Tibial artery (tissue), 4 donors: Measurements from ENCODE around the gene GLOD4.

Experiments used
- DNase-seq, 2 donors: peaks; one replicate each; pipeline ENCODE4 v3.0.0-alpha.2; 2019
- H3K27ac ChIP-seq, 2 donors: fragments of 200-600 bp; sonication (generic) in 1 of 2; 1 replicate in 1 of 2; 2 replicates in 1 of 2; pipeline ENCODE4 v1.5.1; 2018 to 2019; ENCODE audit warnings: mild to moderate bottlenecking in 1 of 2
- H3K27me3 ChIP-seq, 2 donors: fragments of 200-600 bp; sonication (generic) in 1 of 2; one replicate each; pipeline versions ENCODE4 v1.5.1 to v1.6.0; 2016 to 2019
- H3K36me3 ChIP-seq, 3 donors: fragments of 200-600 bp; sonication (generic) in 2 of 3; one replicate each; pipeline ENCODE4 v1.5.1; 2016 to 2019; ENCODE audit warnings: mild to moderate bottlenecking in 2 of 3
- H3K4me1 ChIP-seq, 4 donors: fragments of 200-600 bp; sonication (generic) in 2 of 4; 1 replicate in 3 of 4; 2 replicates in 1 of 4; pipeline ENCODE4 v1.5.1; 2016 to 2019
- H3K4me3 ChIP-seq, 2 donors: fragments of 200-600 bp; sonication (generic) in 1 of 2; 1 replicate in 1 of 2; 2 replicates in 1 of 2; pipeline ENCODE4 v1.5.1; 2018 to 2019; ENCODE audit warnings: mild to moderate bottlenecking in 2 of 2
- H3K9me3 ChIP-seq, 3 donors: fragments of 200-600 bp; sonication (generic) in 1 of 3; one replicate each; pipeline ENCODE4 v1.5.1; 2016 to 2019
- intact Hi-C: fragments of 100-400 bp; cut with DNase I; formaldehyde crosslinking; loops from one replicate; pipeline ENCODE4 v1.15.0; 2023; ENCODE audit warnings: low total_unique reads
- TF ChIP-seq, protein P1 (sequence below), 2 experiments: fragments of 200-600 bp in 1 of 2; fragments of 450-650 bp in 1 of 2; IDR thresholded peaks; one replicate each; pipeline ENCODE4 v1.5.1; 2017 to 2019; ENCODE audit warnings: antibody characterized with exemption in 2 of 2, mild to moderate bottlenecking in 1 of 2, moderate library complexity in 1 of 2

GLOD4 gene

DNA sequence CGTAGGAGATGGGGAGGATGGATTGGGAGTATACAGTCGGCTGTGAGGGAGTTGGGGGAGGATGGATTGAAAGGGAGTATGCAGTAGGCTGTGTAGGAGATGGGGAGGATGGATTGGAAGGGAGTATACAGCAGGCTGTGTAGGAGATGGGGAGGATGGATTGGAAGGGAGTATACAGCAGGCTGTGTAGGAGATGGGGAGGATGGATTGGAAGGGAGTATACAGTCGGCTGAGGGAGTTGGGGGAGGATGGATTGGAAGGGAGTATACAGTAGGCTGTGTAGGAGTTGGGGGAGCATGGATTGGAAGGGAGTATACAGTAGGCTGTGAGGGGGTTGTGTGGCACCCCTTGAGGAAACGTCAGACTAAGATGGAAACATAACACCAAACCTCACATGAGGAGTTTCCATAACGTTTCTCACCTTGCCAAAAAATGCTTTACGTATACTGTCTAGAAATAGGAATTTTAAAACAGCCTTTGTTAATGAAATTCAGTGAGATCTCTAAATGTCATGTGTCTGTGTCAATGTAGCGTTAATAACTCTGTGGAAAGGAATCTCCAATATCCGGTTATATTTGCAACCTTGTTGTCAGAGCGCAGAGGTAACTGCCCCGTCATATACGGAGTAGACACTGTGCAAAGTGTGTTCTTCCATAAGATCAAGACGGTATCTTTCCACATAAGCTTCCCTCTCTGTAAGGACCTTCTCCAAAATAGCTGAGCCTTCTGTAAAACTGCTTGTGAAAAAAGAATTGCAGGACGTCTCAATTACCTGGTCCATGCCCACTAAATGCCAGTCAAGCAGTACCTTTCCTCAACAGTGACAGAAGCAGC is 61.2 kb downstream of the GLOD4 start:
- no peak overlapping the region for H3K27ac ChIP-seq
- no peaks in the 10 kb centered on the region for H3K36me3 ChIP-seq
- no peak overlapping the region for H3K4me3 ChIP-seq
- TF ChIP-seq, protein P1, sequence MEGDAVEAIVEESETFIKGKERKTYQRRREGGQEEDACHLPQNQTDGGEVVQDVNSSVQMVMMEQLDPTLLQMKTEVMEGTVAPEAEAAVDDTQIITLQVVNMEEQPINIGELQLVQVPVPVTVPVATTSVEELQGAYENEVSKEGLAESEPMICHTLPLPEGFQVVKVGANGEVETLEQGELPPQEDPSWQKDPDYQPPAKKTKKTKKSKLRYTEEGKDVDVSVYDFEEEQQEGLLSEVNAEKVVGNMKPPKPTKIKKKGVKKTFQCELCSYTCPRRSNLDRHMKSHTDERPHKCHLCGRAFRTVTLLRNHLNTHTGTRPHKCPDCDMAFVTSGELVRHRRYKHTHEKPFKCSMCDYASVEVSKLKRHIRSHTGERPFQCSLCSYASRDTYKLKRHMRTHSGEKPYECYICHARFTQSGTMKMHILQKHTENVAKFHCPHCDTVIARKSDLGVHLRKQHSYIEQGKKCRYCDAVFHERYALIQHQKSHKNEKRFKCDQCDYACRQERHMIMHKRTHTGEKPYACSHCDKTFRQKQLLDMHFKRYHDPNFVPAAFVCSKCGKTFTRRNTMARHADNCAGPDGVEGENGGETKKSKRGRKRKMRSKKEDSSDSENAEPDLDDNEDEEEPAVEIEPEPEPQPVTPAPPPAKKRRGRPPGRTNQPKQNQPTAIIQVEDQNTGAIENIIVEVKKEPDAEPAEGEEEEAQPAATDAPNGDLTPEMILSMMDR (IDR thresholded peaks at IDR 0.05) = no peak
- H3K27me3 ChIP-seq = no peaks in the 10 kb centered on the region
- intact Hi-C loops = no loop called here
- H3K4me1 ChIP-seq = peaks cover 0 to 10% (median 0%) of the 10 kb centered on the region in 4 donors
- no peaks in the 10 kb centered on the region for H3K9me3 ChIP-seq
- DNase-seq = no peak

DNA sequence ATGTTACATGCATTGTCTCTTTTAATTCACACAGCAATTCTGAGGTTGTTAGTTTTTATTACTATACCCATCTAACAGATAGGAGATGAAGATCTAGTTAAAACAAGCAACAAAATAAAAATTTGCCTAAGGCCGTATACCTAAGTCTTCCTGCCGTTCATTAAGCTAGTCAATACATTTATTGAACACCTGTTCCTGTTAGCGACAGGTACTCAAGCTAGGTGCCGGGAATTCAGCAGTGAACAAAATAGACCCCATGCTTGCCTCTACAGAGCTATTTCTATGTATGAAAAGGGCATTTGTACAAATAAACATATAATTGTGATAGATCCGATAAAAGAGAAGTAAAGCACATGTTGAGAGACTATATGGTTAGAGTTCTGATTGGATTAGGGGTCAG is 64.0 kb downstream of the GLOD4 start:
- no peaks in the 10 kb centered on the region for H3K9me3 ChIP-seq
- TF ChIP-seq, protein P1 (IDR thresholded peaks at IDR 0.05) = no peak
- H3K36me3 ChIP-seq = no peaks in the 10 kb centered on the region
- no peak for DNase-seq
- H3K4me1 ChIP-seq = peaks cover 0 to 26% (median 14%) of the 10 kb centered on the region in 4 donors
- intact Hi-C loops = no loop called here
- H3K4me3 ChIP-seq = no peak overlapping the region
- H3K27me3 ChIP-seq = no peaks in the 10 kb centered on the region
- no peak overlapping the region for H3K27ac ChIP-seq
